ENCODE measurements around the gene METTL21C. TPM values are rescaled to one million over a fixed set of nuclear protein-coding genes. Genes with fewer than 3 reads are reported as not detected.

The METTL21C gene
- total RNA-seq, result not detected
- long read RNA-seq, result 0 reads

- intact Hi-C loops (cut with micrococcal nuclease), result no loop called here
- DNase-seq (no peak), ATAC-seq (no peak)
Observed at GRCh38 chr13:102694937-102695336, at the start of gene METTL21C. Gene METTL21C (minus strand): TSS chr13:102695044. CDS start chr13:102694498, 546 bp downstream.

GRCh38 chr13:102742506-102742905 is 47.7 kb upstream of the METTL21C start:
- no peak for DNase-seq
- intact Hi-C loops (cut with micrococcal nuclease), result no loop called here
- no peak for ATAC-seq

- intact Hi-C loops (cut with micrococcal nuclease), result no loop called here
- no peak for DNase-seq
- ATAC-seq, result no peak
Observed at GRCh38 chr13:102742101-102742500, 47.3 kb upstream of the METTL21C start.

GRCh38 chr13:102729560-102730270 is 34.9 kb upstream of the METTL21C start:
- DNase-seq (no peak), ATAC-seq (no peak)
- intact Hi-C loops (cut with micrococcal nuclease), result no loop called here

- DNase-seq (no peak), ATAC-seq (no peak)
- intact Hi-C loops (cut with micrococcal nuclease), result no loop called here
Observed at GRCh38 chr13:102726430-102726829, 31.6 kb upstream of the METTL21C start.

- ATAC-seq (no peak), DNase-seq (no peak)
- intact Hi-C loops (cut with micrococcal nuclease), result no loop called here
Observed at GRCh38 chr13:102724923-102725322, 30.1 kb upstream of the METTL21C start.

GRCh38 chr13:102721800-102722231 is 27.0 kb upstream of the METTL21C start:
- DNase-seq, result no peak
- no peak for ATAC-seq
- intact Hi-C loops (cut with micrococcal nuclease), result no loop called here

- no peak for DNase-seq
- ATAC-seq, result no peak
Observed at GRCh38 chr13:102718746-102719145, 23.9 kb upstream of the METTL21C start.

GRCh38 chr13:102715447-102715846 is 20.6 kb upstream of the METTL21C start:
- ATAC-seq, result no peak
- DNase-seq, result no peak
- intact Hi-C loops (cut with micrococcal nuclease), result no loop called here

More at GRCh38 chr13:102718746-102719145, 23.9 kb upstream of the METTL21C start:
- intact Hi-C loops (cut with micrococcal nuclease), result no loop called here

- no peak for DNase-seq
- intact Hi-C loops (cut with micrococcal nuclease), result no loop called here
- peak; percentile 52 for ATAC-seq
Observed at GRCh38 chr13:102710261-102710679, 15.4 kb upstream of the METTL21C start.

GRCh38 chr13:102709536-102709935 is 14.7 kb upstream of the METTL21C start:
- intact Hi-C loops (cut with micrococcal nuclease), result no loop called here
- DNase-seq, result no peak
- no peak for ATAC-seq

GRCh38 chr13:102708991-102709390 is 14.1 kb upstream of the METTL21C start:
- DNase-seq (no peak), ATAC-seq (no peak)
- intact Hi-C loops (cut with micrococcal nuclease), result no loop called here

GRCh38 chr13:102708211-102708610 is 13.4 kb upstream of the METTL21C start:
- ATAC-seq, result no peak
- intact Hi-C loops (cut with micrococcal nuclease), result no loop called here
- no peak for DNase-seq

GRCh38 chr13:102707467-102707866 is 12.6 kb upstream of the METTL21C start:
- intact Hi-C loops (cut with micrococcal nuclease), result no loop called here
- ATAC-seq (no peak), DNase-seq (no peak)

GRCh38 chr13:102704238-102705058 is 9.6 kb upstream of the METTL21C start:
- intact Hi-C loops (cut with micrococcal nuclease), result no loop called here
- ATAC-seq (no peak), DNase-seq (no peak)

GRCh38 chr13:102703726-102704035 is 8.8 kb upstream of the METTL21C start:
- ATAC-seq (no peak), DNase-seq (no peak)
- intact Hi-C loops (cut with micrococcal nuclease), result no loop called here

GRCh38 chr13:102702965-102703725 is 8.3 kb upstream of the METTL21C start:
- intact Hi-C loops (cut with micrococcal nuclease), result no loop called here
- no peak for DNase-seq
- ATAC-seq, result no peak

GRCh38 chr13:102701331-102701730 is 6.5 kb upstream of the METTL21C start:
- ATAC-seq, result no peak
- no peak for DNase-seq

GRCh38 chr13:102700088-102701031 is 5.5 kb upstream of the METTL21C start:
- intact Hi-C loops (cut with micrococcal nuclease), result no loop called here
- DNase-seq, result no peak
- ATAC-seq, result peak; percentile 62

More at GRCh38 chr13:102701331-102701730, 6.5 kb upstream of the METTL21C start:
- intact Hi-C loops (cut with micrococcal nuclease), result no loop called here
